HL-60/S4 (cell line): ENCODE measurements around the gene PLTP.

Source experiments
- in situ Hi-C: fragments of 300-500 bp; cut with MboI; formaldehyde crosslinking; loops from 2 replicates; pipeline ENCODE4 v1.14.3; 2022; ENCODE audit warnings: low sequenced_read_pairs

The PLTP gene

GRCh38 chr20:45911486-45912343, at the start of gene PLTP:
TSS of gene PLTP (minus strand) at chr20:45912155. CDS start at chr20:45911452, 703 bp downstream.
- in situ Hi-C loops: no loop called here

GRCh38 chr20:45959956-45960630, 48.1 kb upstream of the PLTP start:
- in situ Hi-C loops: loop anchor here (5.0 kb wide), 1 partner anchor 153 kb away; no protein-coding TSS in a partner anchor

- in situ Hi-C loops: loop anchor here (5.0 kb wide), 1 partner anchor 152 kb away; no protein-coding TSS in a partner anchor
Measured at GRCh38 chr20:45959126-45959525, 47.2 kb upstream of the PLTP start.

GRCh38 chr20:45958593-45958992, 46.6 kb upstream of the PLTP start:
- in situ Hi-C loops: loop anchor here (5.0 kb wide), 1 partner anchor 151 kb away; no protein-coding TSS in a partner anchor

- in situ Hi-C loops: loop anchor here (5.0 kb wide), 1 partner anchor 150 kb away; no protein-coding TSS in a partner anchor
Measured at GRCh38 chr20:45957021-45957941, 45.3 kb upstream of the PLTP start.

GRCh38 chr20:45956326-45956725, 44.4 kb upstream of the PLTP start:
- in situ Hi-C loops: loop anchor here (5.0 kb wide), 1 partner anchor 149 kb away; no protein-coding TSS in a partner anchor

GRCh38 chr20:45953672-45954071, 41.7 kb upstream of the PLTP start:
- in situ Hi-C loops: no loop called here

GRCh38 chr20:45952861-45953260, 40.9 kb upstream of the PLTP start:
- in situ Hi-C loops: no loop called here

GRCh38 chr20:45951925-45952834, 40.2 kb upstream of the PLTP start:
- in situ Hi-C loops: no loop called here

GRCh38 chr20:45950330-45950646, 38.3 kb upstream of the PLTP start:
- in situ Hi-C loops: no loop called here

- in situ Hi-C loops: no loop called here
Measured at GRCh38 chr20:45949542-45950329, 37.8 kb upstream of the PLTP start.

GRCh38 chr20:45948742-45949541, 37.0 kb upstream of the PLTP start:
- in situ Hi-C loops: no loop called here

- in situ Hi-C loops: no loop called here
Measured at GRCh38 chr20:45948261-45948733, 36.3 kb upstream of the PLTP start.

- in situ Hi-C loops: no loop called here
Measured at GRCh38 chr20:45947110-45947866, 35.3 kb upstream of the PLTP start.

- in situ Hi-C loops: no loop called here
Measured at GRCh38 chr20:45946149-45946970, 34.4 kb upstream of the PLTP start.

GRCh38 chr20:45945678-45946148, 33.8 kb upstream of the PLTP start:
- in situ Hi-C loops: no loop called here
